ENCODE results near the gene ACAA1.

GRCh38 chr3:38084334-38085310, 52.3 kb downstream of the ACAA1 start:
- no peak for TF ChIP-seq EZH2 (IDR thresholded peaks at IDR 0.05)
- no peak for TF ChIP-seq POLR2AphosphoS5 (IDR thresholded peaks at IDR 0.05; ENCODE audit: borderline replicate concordance, low read depth, low read length)
- no peak for TF ChIP-seq FOXP2 (optimal IDR thresholded peaks at IDR 0.05; ENCODE audit: control extremely low read depth, extremely low read length, insufficient read depth)

Measured in SK-N-MC (cell line).